ENCODE results near the gene BGLAP. TPM values are rescaled to one million over a fixed set of nuclear protein-coding genes. Genes with fewer than 3 reads are reported as not detected.

BGLAP gene
- total and polyA plus RNA-seq, 8 donors: 0.60 to 4.8 (median 1.2) TPM

DNA sequence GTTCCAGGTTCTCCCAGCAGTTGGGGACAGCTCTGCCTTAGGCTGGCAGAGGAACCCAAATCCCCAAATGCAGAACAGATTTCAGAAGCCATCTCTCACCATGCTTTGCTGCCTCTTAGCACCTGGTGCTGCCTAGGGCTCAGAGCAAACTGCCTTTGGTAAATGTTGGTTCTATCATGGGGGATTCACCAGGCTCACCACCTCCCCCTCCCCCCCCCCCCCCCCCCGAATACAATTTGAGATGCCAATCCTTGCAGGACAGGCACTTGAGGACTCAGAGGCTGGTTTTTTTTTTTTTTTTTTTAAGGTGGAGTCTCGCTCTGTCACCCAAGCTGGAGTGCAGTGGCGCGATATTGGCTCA is 6.3 kb downstream of the BGLAP start:
- intact Hi-C loops (cut with DNase I): no loop called here
- 68% methylated on average over 4 of the region's 4 CpGs; no CpG with 5 or more reads in 1 of the 2 donors for WGBS, 2 donors
- H3K36me3 ChIP-seq: peaks cover 2 to 34% (median 9%) of the 10 kb centered on the region in 3 donors
- TF ChIP-seq, protein P1, sequence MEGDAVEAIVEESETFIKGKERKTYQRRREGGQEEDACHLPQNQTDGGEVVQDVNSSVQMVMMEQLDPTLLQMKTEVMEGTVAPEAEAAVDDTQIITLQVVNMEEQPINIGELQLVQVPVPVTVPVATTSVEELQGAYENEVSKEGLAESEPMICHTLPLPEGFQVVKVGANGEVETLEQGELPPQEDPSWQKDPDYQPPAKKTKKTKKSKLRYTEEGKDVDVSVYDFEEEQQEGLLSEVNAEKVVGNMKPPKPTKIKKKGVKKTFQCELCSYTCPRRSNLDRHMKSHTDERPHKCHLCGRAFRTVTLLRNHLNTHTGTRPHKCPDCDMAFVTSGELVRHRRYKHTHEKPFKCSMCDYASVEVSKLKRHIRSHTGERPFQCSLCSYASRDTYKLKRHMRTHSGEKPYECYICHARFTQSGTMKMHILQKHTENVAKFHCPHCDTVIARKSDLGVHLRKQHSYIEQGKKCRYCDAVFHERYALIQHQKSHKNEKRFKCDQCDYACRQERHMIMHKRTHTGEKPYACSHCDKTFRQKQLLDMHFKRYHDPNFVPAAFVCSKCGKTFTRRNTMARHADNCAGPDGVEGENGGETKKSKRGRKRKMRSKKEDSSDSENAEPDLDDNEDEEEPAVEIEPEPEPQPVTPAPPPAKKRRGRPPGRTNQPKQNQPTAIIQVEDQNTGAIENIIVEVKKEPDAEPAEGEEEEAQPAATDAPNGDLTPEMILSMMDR (IDR thresholded peaks at IDR 0.05): no peak
- no peaks in the 10 kb centered on the region for H3K27me3 ChIP-seq
- no peak for FAIRE-seq
- no peak for ATAC-seq
- DNase-seq: no peak
- H3K4me3 ChIP-seq: no peak overlapping the region
- no peaks in the 10 kb centered on the region for H3K9me3 ChIP-seq
- peaks cover 3 to 6% (median 6%) of the 10 kb centered on the region in 3 donors for H3K4me1 ChIP-seq
- no peak overlapping the region for H3K27ac ChIP-seq

DNA sequence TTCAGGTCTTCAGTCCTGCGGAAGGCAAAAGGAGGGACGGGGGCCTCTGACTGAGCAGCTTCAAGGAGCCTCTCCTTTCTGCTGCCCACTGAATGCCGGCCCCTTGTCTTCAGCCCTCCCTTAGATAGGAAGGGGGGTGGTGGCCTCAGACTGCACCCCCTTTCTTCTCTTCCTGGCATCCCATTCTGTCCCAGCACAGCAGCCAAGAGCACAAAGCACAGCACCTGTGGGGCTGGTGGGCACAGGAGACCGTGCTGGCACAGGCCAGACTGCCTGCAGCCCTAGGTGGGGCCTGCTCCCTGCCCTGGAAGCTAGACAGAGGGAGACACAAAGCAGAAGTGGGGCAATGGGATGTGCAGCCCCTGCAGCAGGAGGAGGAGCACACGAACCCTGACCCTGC is 7.6 kb downstream of the BGLAP start:
- DNase-seq: no peak
- H3K36me3 ChIP-seq: peaks cover 2 to 38% (median 13%) of the 10 kb centered on the region in 3 donors
- 91 to 99% methylated on average over 5 of the region's 5 CpGs for WGBS, 2 donors
- no peak for FAIRE-seq
- H3K4me3 ChIP-seq: no peak overlapping the region
- H3K27me3 ChIP-seq: no peaks in the 10 kb centered on the region
- no peaks in the 10 kb centered on the region for H3K9me3 ChIP-seq
- intact Hi-C loops (cut with DNase I): no loop called here
- TF ChIP-seq, protein P1 (IDR thresholded peaks at IDR 0.05): no peak
- H3K27ac ChIP-seq: no peak overlapping the region
- no peak for ATAC-seq
- H3K4me1 ChIP-seq: peaks cover 3 to 6% (median 6%) of the 10 kb centered on the region in 3 donors

DNA sequence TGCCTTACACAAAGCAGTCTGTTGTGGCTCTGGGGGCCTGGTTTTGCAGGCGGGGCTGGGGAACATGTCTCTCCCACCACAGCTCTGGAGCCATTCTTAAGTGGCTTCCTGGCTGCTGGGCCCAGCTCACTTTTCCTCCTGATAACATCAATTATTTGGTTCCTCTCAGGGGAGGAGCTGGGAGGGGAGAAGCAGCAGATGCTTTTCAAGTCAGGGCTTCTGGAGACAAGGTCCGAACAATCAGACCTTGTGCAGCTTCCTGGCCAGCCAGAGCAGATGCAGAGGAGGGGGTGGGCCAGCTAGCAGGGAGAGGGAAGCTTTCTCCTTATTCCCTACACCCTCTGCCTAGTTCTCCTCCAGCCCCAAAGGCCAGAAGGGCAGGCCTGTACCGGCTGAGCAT is 9.5 kb downstream of the BGLAP start:
- DNase-seq: no peak
- ATAC-seq: no peak
- no peaks in the 10 kb centered on the region for H3K9me3 ChIP-seq
- no peak overlapping the region for H3K4me3 ChIP-seq
- no peaks in the 10 kb centered on the region for H3K27me3 ChIP-seq
- FAIRE-seq: no peak
- H3K36me3 ChIP-seq: peaks cover 11 to 38% (median 13%) of the 10 kb centered on the region in 3 donors
- intact Hi-C loops (cut with DNase I): no loop called here
- WGBS, 2 donors: 72 to 86% methylated on average over 3 of the region's 3 CpGs
- no peaks in the 10 kb centered on the region for H3K4me1 ChIP-seq
- TF ChIP-seq, protein P1 (IDR thresholded peaks at IDR 0.05): no peak
- H3K27ac ChIP-seq: no peak overlapping the region

DNA sequence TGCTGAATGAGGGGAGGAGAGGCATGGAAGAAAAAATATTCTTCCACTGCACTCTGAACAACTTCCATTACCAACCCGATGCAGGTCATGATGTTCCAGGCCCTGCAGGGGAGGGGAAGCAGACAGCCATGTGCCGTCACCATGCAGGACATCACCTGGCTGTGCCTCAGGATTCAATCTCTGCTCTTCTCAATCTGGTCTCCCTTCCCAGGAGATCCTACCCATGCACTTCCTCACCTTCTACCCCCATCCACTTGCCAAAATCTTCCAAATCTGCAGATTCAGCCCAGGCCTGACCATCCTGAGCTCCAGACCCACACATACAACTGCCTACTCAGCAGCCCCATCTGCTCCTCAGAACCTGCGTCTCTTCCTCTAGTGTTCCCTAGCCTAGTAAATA is 11.7 kb downstream of the BGLAP start:
- TF ChIP-seq, protein P1 (IDR thresholded peaks at IDR 0.05): no peak
- Histone ChIP-seq H3K9me3 (no peaks in the 10 kb centered on the region), H3K27me3 (no peaks in the 10 kb centered on the region), H3K27ac (no peak overlapping the region), H3K4me3 (no peak overlapping the region), H3K4me1 (no peaks in the 10 kb centered on the region), H3K36me3 (peaks cover 15 to 55% (median 23%) of the 10 kb centered on the region in 3 donors)
- ATAC-seq: no peak
- WGBS, 2 donors: 89 to 91% methylated on average over 3 of the region's 3 CpGs
- intact Hi-C loops (cut with DNase I): no loop called here
- no peak for FAIRE-seq
- DNase-seq: no peak

DNA sequence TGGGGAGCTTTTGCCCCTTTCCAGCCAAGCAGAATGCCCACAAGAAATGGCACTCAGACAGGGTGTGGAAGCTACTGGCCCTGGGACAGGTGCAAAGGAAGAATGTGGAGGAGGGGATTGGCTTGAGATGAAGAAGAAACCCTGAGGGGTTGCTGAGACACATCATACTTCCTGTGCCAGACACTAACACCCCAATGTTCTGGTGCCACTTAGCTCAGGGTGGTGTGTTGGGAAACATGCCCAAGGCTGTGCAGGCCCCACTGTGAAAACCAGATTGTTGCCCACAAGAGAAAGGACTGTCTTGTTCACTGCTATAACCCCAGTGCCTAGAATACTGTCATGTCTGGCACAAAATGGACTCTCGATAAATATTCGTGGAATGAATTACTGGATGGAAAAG is 15.7 kb downstream of the BGLAP start:
- intact Hi-C loops (cut with DNase I): no loop called here
- TF ChIP-seq, protein P1 (IDR thresholded peaks at IDR 0.05): no peak
- no peak for FAIRE-seq
- no peaks in the 10 kb centered on the region for H3K9me3 ChIP-seq
- H3K4me3 ChIP-seq: no peak overlapping the region
- H3K36me3 ChIP-seq: peaks cover 20 to 56% (median 42%) of the 10 kb centered on the region in 3 donors
- H3K4me1 ChIP-seq: no peaks in the 10 kb centered on the region
- H3K27ac ChIP-seq: no peak overlapping the region
- 77 to 95% methylated on average over 2 of the region's 2 CpGs for WGBS, 2 donors
- ATAC-seq: no peak
- no peak for DNase-seq
- H3K27me3 ChIP-seq: no peaks in the 10 kb centered on the region
